Lower leg skin (tissue), 4 donors: ENCODE measurements around the gene POLN. TPM values are rescaled to one million over a fixed set of nuclear protein-coding genes. Genes with fewer than 3 reads are reported as not detected.

Experiments used
- DNase-seq, 2 donors: peaks; one replicate each; pipeline ENCODE4 v3.0.0-alpha.2; 2019; ENCODE audit warnings: low spot score in 2 of 2
- H3K4me3 ChIP-seq: fragments of 200-600 bp; sonication (generic); 2 replicates; pipeline ENCODE4 v1.5.1; 2017; ENCODE audit warnings: mild to moderate bottlenecking, low read depth; ENCODE audit not compliant: poor library complexity, severe bottlenecking
- POLR2A ChIP-seq, 2 donors: fragments of 450-650 bp; IDR thresholded peaks; one replicate each; pipeline ENCODE4 v1.6.1; 2016 to 2017; ENCODE audit warnings: antibody characterized with exemption in 2 of 2, mild to moderate bottlenecking in 1 of 2, moderate library complexity in 1 of 2
- WGBS, 2 donors: methylation state at CpG; one replicate each; pipeline ENCODE4 v1.1.5; 2018; 5-methylcytosine and 5-hydroxymethylcytosine counted together
- intact Hi-C: fragments of 100-400 bp; cut with DNase I; formaldehyde crosslinking; loops from one replicate; pipeline ENCODE4 v1.15.0; 2023; ENCODE audit warnings: low total_unique reads
- total RNA-seq, 4 donors: library from RNA; depleted of rRNA; stranded (reverse); fragments of >200 nt; gene quantifications; one replicate each; pipeline ENCODE4 v1.1.0, GENCODE V29; 2016
- TF ChIP-seq, protein P1 (sequence below), 3 donors: fragments of 450-650 bp; IDR thresholded peaks; one replicate each; pipeline ENCODE4 v1.5.1; 2016; ENCODE audit warnings: antibody characterized with exemption in 3 of 3, mild to moderate bottlenecking in 3 of 3, moderate library complexity in 2 of 3

The POLN gene
- total RNA-seq, 4 donors from 2014 or later: 0.30 to 3.3 (median 0.89) TPM

DNA sequence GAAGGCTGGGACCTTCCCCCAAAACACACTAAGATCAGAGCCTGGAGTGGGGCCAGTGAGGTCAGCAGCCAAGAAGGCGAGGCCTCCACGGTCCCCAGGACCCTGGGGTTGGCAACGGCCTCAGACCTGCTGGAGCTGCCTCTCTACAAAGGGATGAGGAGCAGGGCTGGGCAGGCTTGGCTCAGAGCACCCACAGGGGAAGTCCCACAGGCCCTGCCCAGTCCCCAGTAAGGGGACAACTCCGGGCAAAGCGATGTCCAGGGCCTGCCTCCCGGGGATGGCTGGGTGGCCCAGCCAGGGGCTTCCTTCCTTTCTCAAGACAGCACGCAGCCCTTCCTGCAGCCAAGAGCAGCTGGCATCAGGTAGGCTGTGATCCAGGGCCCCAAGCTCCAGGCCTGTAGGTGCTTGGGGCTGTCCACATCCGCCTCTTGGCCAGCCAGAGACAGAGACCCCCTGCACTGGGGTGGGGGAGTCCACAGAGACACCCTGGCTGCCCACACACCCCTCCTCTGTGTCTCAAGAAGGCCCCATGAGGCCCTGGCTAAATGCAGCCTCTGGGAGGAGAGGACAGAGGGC is 14.3 kb upstream of the POLN start:
- WGBS, 2 donors: 20 to 42% methylated on average over 2 to 8 of the region's 8 CpGs
- no peak overlapping the region for H3K4me3 ChIP-seq
- TF ChIP-seq POLR2A (IDR thresholded peaks at IDR 0.05): no peak
- TF ChIP-seq, protein P1, sequence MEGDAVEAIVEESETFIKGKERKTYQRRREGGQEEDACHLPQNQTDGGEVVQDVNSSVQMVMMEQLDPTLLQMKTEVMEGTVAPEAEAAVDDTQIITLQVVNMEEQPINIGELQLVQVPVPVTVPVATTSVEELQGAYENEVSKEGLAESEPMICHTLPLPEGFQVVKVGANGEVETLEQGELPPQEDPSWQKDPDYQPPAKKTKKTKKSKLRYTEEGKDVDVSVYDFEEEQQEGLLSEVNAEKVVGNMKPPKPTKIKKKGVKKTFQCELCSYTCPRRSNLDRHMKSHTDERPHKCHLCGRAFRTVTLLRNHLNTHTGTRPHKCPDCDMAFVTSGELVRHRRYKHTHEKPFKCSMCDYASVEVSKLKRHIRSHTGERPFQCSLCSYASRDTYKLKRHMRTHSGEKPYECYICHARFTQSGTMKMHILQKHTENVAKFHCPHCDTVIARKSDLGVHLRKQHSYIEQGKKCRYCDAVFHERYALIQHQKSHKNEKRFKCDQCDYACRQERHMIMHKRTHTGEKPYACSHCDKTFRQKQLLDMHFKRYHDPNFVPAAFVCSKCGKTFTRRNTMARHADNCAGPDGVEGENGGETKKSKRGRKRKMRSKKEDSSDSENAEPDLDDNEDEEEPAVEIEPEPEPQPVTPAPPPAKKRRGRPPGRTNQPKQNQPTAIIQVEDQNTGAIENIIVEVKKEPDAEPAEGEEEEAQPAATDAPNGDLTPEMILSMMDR (IDR thresholded peaks at IDR 0.05): no peak
- intact Hi-C loops: no loop called here
- peak; percentile 21 to 89 for DNase-seq

DNA sequence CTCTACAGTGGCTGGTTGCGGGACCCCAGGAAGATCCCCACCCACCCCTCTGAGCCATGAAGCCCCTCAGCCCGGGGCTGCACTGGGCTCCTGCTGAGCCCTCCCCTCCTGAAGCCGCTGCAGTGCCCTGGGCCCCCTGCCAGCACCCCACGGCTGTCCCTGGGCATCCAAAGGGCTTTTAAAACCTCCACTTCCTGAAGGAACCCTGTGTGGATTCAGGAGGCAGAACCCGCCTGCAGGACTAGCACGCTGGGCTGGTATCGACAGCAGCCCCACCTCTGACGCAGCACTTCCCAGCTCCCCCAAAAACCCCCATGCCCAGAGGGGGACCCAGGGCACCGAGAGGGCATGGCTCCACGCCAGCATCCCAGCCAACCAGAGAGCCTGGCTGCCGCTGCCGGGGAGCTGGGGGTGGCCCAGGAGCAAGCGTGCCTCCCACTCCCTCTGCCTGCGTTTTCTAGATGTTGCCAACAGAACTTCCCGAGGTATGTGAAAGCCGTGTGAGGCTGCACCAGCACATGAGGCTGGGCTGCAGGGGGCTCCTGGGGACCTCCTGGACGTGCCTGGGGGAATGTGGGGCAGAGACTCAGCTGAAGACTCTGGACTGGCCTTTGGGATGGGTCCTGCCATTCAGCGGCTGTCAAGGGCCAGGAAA is 13.7 kb upstream of the POLN start:
- WGBS, 2 donors: 32 to 35% methylated on average over 10 to 16 of the region's 18 CpGs
- DNase-seq: peak; percentile 15 to 87
- TF ChIP-seq POLR2A (IDR thresholded peaks at IDR 0.05): no peak
- TF ChIP-seq, protein P1 (IDR thresholded peaks at IDR 0.05): no peak
- intact Hi-C loops: no loop called here
- no peak overlapping the region for H3K4me3 ChIP-seq

DNA sequence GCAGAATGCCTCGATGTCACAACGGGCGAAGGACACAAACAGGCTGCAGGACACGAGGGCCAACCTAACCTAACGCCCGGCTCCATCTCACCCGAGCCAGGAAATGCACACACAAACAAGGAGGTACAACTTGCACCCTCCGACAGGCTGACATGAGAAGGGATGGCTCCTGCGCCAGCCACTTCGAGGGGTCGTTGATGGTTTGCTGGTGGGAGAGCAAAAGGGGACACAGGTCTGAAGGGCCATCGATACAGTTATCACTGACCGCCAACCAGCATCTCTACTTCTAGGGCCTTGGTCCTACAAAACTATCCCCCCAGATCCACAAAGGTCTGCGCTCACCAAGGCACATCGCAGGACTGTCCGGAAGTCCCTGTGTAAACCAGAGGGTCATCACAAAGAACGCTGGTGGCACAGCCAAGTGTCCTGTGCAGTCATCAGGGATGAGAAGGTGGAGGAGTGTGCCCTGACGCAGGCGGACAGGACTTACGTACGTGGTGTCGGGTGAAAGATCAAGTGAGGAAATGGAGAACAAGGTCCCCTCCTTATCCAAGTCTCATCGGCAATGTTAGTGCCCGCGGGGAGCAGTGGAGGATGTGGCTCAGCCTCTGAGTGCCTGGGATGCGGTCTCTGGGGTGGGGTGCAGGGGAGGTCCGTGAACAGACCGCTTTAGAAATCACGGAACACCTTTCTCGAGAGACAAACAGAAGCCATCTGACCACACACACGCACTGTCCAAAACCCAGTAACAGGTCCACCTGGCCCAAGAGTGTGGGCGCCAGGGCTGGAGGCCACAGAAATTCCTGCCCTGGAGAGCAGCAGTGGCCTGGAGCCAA is 13.0 kb upstream of the POLN start:
- peak; percentile 13 to 82 for DNase-seq
- intact Hi-C loops: no loop called here
- WGBS, 2 donors: 87 to 88% methylated on average over 32 of the region's 32 CpGs
- no peak overlapping the region for H3K4me3 ChIP-seq
- TF ChIP-seq, protein P1 (IDR thresholded peaks at IDR 0.05): no peak
- TF ChIP-seq POLR2A (IDR thresholded peaks at IDR 0.05): no peak

DNA sequence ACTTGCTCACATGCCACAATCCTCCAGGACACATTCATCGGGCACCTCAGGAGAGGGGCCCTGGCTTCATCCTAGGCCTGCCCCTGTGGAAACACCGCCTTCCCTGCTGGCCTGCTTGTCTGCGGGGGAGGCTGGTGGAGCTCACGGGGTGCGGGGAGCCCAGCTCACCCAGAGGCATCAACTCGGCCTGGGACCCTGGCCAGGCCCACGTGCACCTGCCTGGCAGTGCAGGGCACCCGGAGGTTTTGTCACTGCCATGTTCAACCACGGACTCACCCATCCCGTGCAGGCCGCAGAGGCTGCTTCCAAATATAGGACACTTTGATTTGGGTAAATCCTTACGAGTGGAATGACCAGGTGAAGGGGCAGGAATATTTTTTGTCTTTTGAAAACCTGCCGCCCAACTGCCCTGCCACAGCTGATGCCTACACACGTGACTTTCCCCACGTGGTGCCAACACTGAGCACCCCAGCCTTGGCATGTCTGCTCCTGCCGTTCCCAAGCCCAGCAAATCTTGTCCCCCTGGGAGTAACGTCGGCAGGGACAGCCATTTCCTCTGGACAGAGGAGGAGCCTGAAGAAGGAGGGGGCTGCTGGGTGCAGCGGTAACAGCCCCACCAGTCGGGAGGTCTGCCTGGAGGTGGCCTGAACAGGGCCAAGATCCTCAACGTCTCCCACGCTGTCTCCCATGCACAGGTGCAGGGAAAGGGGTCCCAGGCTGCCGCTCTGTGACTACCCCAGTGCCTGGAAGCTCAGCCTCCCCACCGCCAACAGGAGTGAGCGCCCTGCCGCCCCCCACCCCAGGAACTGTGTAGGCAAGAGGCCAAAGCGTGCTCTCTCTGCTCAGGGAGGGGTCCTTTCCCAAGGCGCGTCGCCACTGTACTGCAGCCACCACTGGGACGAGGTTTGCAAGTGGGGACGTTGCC is 11.5 kb upstream of the POLN start:
- H3K4me3 ChIP-seq: no peak overlapping the region
- DNase-seq: peak; percentile 12 to 69
- intact Hi-C loops: no loop called here
- TF ChIP-seq POLR2A (IDR thresholded peaks at IDR 0.05): no peak
- TF ChIP-seq, protein P1 (IDR thresholded peaks at IDR 0.05): no peak
- 78 to 79% methylated on average over 30 to 31 of the region's 32 CpGs for WGBS, 2 donors

DNA sequence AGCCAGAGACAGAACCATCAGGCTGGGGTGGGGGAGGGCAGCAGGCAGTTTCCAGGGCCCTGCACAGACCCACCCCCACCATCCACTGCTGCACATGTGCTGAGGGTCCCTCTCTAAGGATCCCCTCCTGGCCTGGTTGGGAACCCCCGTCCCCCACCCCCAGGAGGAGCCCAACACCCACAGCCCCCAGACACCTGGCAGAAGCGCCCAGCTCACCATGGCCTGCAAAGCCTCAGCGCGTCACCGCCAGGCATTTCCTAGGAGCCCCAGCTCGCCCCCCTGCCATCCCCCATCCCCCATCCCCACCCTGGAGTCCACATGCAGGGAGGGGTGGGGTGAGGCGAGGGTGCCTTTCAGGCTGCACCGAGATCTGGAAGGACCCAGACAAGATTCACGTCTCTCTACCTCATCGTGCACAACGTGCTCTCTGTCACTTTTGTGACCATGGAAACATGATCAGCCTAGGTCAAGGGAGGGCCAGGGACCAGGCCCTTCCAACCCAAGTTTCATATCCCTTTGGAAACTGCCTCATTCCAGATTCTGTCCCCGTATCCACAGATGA is 10.7 kb upstream of the POLN start:
- no peak overlapping the region for H3K4me3 ChIP-seq
- intact Hi-C loops: no loop called here
- DNase-seq: peak in 1 of 2 donors; percentile 62
- WGBS, 2 donors: 86 to 88% methylated on average over 10 to 12 of the region's 12 CpGs
- no peak for TF ChIP-seq POLR2A (IDR thresholded peaks at IDR 0.05)
- TF ChIP-seq, protein P1 (IDR thresholded peaks at IDR 0.05): no peak
